Lower leg skin (tissue), 4 donors: ENCODE results near the gene PMEL. TPM values are rescaled to one million over a fixed set of nuclear protein-coding genes. Genes with fewer than 3 reads are reported as not detected.
A peak's percentile ranks its signal among the peaks of the same experiment; 100 is the strongest.
"Not testable (repeated sequence)": the region's sequence is repeated elsewhere in the genome, so short reads cannot be mapped to it uniquely, and the experiment has no call there.

ENCODE experiments used
- DNase-seq, 2 donors: peaks; one replicate each; pipeline ENCODE4 v3.0.0-alpha.2; 2019; ENCODE audit warnings: low spot score in 2 of 2
- H3K4me3 ChIP-seq: fragments of 200-600 bp; sonication (generic); 2 replicates; pipeline ENCODE4 v1.5.1; 2017; ENCODE audit warnings: mild to moderate bottlenecking, low read depth; ENCODE audit not compliant: poor library complexity, severe bottlenecking
- POLR2A ChIP-seq, 2 donors: fragments of 450-650 bp; IDR thresholded peaks; one replicate each; pipeline ENCODE4 v1.6.1; 2016 to 2017; ENCODE audit warnings: antibody characterized with exemption in 2 of 2, mild to moderate bottlenecking in 1 of 2, moderate library complexity in 1 of 2
- WGBS, 2 donors: methylation state at CpG; one replicate each; pipeline ENCODE4 v1.1.5; 2018; 5-methylcytosine and 5-hydroxymethylcytosine counted together
- intact Hi-C: fragments of 100-400 bp; cut with DNase I; formaldehyde crosslinking; loops from one replicate; pipeline ENCODE4 v1.15.0; 2023; ENCODE audit warnings: low total_unique reads
- total RNA-seq, 4 donors: library from RNA; depleted of rRNA; stranded (reverse); fragments of >200 nt; gene quantifications; one replicate each; pipeline ENCODE4 v1.1.0, GENCODE V29; 2016
- TF ChIP-seq, protein P1 (sequence below), 3 donors: fragments of 450-650 bp; IDR thresholded peaks; one replicate each; pipeline ENCODE4 v1.5.1; 2016; ENCODE audit warnings: antibody characterized with exemption in 3 of 3, mild to moderate bottlenecking in 3 of 3, moderate library complexity in 2 of 3

Gene PMEL
- total RNA-seq, 4 donors from 2014 or later = 17.2 to 49.3 (median 34.2) TPM

DNA sequence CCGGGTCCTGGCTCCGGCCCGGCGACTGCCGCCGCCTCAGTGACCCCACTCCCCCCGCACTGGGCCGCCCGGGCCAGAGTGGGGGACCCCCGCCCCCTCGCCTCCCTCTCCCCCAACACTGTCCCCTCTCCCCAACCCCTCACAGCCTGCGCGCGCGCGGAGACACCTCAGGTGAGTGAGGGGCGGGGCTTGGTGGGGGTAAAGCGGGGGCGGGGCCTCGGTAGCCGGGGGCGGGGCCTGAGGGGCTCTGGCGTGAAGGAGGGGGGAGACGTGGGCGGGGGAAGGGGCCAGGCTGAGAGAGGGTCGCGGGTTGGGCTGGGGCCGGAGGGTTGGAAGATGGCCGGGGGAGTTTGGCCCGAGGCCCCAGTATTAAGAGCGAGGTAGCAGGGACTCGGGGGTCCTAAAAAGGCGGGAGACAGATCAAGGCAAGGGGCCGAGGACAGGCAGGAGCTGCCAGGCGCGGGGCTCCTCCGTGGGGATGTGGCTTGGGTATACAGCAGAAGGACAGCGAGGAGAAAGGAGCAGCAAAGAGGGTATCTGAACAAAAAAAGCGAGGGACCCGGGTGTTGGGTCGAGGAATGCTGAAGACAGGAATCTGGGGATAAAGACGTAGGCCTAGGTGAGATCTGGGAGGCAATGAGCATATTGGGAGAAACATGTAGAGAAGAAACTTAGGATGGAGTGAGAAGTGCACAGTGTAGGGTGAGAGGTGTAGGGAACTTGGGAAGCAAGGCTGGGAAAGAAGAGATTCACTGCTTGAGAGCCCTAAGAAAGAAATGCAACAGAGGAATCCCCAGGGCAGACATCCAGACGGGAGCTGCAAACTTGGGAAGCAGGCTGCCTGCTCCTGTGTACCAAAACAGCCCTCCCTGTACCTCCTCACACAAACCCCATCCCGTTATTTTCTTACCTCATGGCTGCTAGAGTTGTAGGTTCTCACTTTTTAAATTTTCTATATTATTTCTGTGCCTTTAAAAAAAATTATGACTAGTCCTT lies 42.0 kb upstream of the PMEL start:
- no peak for TF ChIP-seq POLR2A (IDR thresholded peaks at IDR 0.05)
- H3K4me3 ChIP-seq = peak overlapping the region; percentile 83
- DNase-seq = peak; percentile 27 to 88
- WGBS, 2 donors = 1 to 2% methylated on average over 41 to 44 of the region's 44 CpGs
- intact Hi-C loops = no loop called here

DNA sequence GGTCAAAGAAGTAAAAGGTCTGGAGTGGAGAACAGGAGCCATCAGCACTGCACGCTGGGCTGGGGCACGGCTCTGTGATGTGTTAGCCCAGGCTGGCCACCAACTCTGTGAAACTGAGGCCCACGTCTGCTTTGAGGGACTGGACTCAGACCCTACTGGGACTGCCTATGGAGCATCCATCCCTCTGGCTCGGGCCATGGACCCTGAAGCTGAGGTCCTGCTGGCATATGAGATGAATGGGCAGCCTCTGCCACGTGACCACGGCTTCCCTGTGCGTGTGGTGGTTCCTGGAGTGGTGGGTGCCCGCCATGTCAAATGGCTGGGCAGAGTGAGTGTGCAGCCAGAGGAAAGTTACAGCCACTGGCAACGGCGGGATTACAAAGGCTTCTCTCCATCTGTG lies 38.4 kb upstream of the PMEL start:
- H3K4me3 ChIP-seq = no peak overlapping the region
- WGBS, 2 donors = 87 to 96% methylated on average over 6 to 10 of the region's 10 CpGs
- DNase-seq = no peak
- intact Hi-C loops = no loop called here
- TF ChIP-seq, protein P1, sequence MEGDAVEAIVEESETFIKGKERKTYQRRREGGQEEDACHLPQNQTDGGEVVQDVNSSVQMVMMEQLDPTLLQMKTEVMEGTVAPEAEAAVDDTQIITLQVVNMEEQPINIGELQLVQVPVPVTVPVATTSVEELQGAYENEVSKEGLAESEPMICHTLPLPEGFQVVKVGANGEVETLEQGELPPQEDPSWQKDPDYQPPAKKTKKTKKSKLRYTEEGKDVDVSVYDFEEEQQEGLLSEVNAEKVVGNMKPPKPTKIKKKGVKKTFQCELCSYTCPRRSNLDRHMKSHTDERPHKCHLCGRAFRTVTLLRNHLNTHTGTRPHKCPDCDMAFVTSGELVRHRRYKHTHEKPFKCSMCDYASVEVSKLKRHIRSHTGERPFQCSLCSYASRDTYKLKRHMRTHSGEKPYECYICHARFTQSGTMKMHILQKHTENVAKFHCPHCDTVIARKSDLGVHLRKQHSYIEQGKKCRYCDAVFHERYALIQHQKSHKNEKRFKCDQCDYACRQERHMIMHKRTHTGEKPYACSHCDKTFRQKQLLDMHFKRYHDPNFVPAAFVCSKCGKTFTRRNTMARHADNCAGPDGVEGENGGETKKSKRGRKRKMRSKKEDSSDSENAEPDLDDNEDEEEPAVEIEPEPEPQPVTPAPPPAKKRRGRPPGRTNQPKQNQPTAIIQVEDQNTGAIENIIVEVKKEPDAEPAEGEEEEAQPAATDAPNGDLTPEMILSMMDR (IDR thresholded peaks at IDR 0.05) = no peak
- no peak for TF ChIP-seq POLR2A (IDR thresholded peaks at IDR 0.05)

DNA sequence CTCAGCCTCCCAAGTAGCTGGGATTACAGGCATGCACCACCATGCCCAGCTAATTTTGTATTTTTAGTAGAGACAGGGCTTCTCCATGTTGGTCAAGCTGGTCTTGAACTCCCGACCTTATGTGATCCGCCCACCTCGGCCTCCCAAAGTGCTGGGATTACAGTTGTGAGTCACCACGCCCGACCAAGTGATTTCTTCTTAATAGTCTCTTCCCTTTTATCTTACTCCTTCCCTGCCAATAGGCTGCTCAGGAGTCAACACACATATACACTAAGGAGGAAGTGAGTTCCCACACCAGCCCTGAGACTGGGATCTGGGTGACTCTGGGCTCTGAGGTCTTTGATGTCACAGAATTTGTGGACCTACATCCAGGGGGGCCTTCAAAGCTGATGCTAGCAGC lies 37.5 kb upstream of the PMEL start:
- intact Hi-C loops, DNase-seq, H3K4me3 ChIP-seq: not testable (repeated sequence)
- WGBS, 2 donors = 89 to 90% methylated on average over 5 of the region's 5 CpGs

DNA sequence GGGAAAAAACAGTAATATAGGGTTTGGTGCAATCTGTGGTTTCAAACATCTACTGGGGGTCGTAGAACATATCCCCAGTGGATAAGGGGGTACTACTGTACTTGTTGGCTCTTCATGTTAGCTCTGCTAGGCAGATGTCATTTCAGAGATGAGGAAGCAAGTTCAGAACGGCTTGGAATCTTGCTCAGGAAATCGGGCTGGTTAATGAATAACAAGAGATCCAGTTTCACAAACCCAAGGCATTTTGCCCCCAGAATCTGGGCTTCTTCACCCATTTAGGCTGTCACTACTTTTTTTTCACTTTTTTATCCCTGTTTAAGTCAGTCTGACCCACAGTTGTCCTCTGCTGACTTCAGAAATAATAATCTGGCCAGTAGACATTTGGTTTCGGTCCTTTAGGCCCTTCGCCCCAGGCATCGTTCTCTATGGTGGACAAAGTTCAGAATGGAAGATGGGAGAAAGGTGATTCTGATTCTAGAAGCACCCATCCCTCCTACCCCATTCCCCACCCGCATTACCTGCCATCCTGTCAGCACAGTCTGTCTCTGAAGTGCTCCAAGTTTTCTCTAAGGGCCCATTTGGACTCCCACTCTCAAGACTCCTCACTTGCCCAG lies 35.8 kb upstream of the PMEL start:
- DNase-seq = no peak
- WGBS, 2 donors = 77 to 80% methylated on average over 7 of the region's 7 CpGs
- intact Hi-C loops = no loop called here
- TF ChIP-seq, protein P1 (IDR thresholded peaks at IDR 0.05) = no peak
- no peak for TF ChIP-seq POLR2A (IDR thresholded peaks at IDR 0.05)
- no peak overlapping the region for H3K4me3 ChIP-seq

DNA sequence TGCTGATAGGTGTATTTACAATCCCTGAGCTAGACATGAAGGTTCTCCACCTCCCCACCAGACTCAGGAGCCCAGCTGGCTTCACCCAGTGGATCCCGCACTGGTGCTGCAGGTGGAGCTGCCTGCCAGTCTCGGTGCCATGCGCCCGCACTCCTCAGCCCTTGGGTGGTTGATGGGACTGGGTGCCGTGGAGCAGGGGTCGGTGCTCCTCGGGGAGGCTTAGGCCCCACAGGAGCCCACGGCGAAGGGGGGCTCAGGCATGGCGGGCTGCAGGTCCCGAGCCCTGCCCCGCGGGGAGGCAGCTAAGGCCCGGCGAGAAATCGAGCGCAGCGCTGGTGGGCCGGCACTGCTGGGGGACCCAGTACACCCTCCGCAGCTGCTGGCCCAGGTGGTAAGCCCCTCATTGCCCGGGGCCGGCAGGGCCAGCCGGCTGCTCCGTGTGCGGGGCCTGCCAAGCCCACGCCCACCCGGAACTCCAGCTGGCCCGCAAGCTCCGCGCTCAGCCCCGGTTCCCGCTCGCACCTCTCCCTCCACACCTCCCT lies 34.2 kb upstream of the PMEL start:
- WGBS, 2 donors = 94 to 95% methylated on average over 9 to 33 of the region's 33 CpGs
- DNase-seq, intact Hi-C loops: not testable (repeated sequence)

DNA sequence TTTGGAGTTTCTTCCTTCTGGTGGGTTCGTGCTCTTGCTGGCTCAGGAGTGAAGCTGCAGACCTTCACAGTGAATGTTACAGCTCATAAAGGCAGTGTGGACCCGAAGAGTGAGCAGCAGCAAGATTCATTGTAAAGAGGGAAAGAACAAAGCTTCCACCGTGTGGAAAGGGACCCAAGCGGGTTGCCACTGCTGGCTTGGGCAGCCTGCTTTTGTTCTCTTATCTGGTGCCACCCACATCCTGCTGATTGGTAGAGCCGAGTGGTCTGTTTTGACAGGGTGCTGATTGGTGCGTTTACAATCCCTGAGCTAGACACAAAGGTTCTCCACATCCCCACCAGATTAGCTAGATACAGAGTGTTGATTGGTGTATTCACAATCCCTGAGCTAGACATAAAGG lies 33.7 kb upstream of the PMEL start:
- intact Hi-C loops, H3K4me3 ChIP-seq, DNase-seq: not testable (repeated sequence)
- 73 to 77% methylated on average over 6 of the region's 6 CpGs for WGBS, 2 donors

More for the DNA sequence above, 34.2 kb upstream of the PMEL start:
- not testable (repeated sequence) for H3K4me3 ChIP-seq

DNA sequence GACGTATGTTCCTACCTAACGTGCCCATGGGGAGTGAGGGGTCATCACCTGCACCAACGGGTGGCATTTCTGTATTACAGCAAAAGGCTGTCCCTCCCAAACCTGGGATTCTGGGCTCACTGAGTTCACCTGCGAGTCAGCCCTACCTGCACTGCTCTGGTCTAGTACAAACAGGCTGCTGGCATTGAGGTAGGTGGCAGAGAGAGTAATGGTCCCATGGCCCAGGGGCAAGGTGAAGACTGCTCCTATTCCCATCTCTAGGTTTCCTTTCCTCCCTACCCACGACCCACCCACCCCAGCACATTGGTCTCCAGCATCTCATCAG lies 31.7 kb upstream of the PMEL start:
- DNase-seq = no peak
- intact Hi-C loops = no loop called here
- no peak for TF ChIP-seq POLR2A (IDR thresholded peaks at IDR 0.05)
- TF ChIP-seq, protein P1 (IDR thresholded peaks at IDR 0.05) = no peak
- WGBS, 2 donors = 4 to 6% methylated on average over 5 of the region's 5 CpGs
- H3K4me3 ChIP-seq = peak overlapping the region; percentile 39
